H9 (cell line): ENCODE results near the gene PITPNM3. TPM values are rescaled to one million over a fixed set of nuclear protein-coding genes. Genes with fewer than 3 reads are reported as not detected.

Experiments used
- DNase-seq: peaks from one replicate; pipeline ENCODE4 v3.0.0-alpha.2; 2017
- H2AFZ ChIP-seq: one replicate; pipeline ENCODE4 v1.6.1; 2013; ENCODE audit warnings: mild to moderate bottlenecking, low read length, control low read depth, moderate library complexity
- H2AK5ac ChIP-seq: 2 replicates; pipeline ENCODE4 v1.6.1; 2013; ENCODE audit warnings: low read length, control low read depth, mixed read lengths; ENCODE audit not compliant: insufficient read length
- H2BK120ac ChIP-seq: one replicate; pipeline ENCODE4 v1.6.1; 2013; ENCODE audit warnings: low read depth, mild to moderate bottlenecking, low read length, control low read depth, inconsistent platforms; ENCODE audit not compliant: poor library complexity, severe bottlenecking
- H2BK12ac ChIP-seq: 2 replicates; pipeline ENCODE4 v1.6.1; 2013; ENCODE audit warnings: low read length, control low read depth, mixed read lengths, low read depth; ENCODE audit not compliant: insufficient read length
- H2BK15ac ChIP-seq: 2 replicates; pipeline ENCODE4 v1.6.1; 2013; ENCODE audit warnings: low read depth, low read length, control low read depth
- H2BK20ac ChIP-seq: one replicate; pipeline ENCODE4 v1.6.1; 2013; ENCODE audit warnings: low read depth, mild to moderate bottlenecking, low read length, control low read depth, inconsistent platforms; ENCODE audit not compliant: poor library complexity, severe bottlenecking
- H2BK5ac ChIP-seq: 2 replicates; pipeline ENCODE4 v1.6.1; 2013; ENCODE audit warnings: low read length, control low read depth, mixed read lengths; ENCODE audit not compliant: insufficient read length
- H3K14ac ChIP-seq: 2 replicates; pipeline ENCODE4 v1.6.1; 2013; ENCODE audit warnings: low read length, control low read depth; ENCODE audit not compliant: insufficient read depth
- H3K18ac ChIP-seq: 2 replicates; pipeline ENCODE4 v1.6.1; 2013; ENCODE audit warnings: low read depth, mild to moderate bottlenecking, mixed read lengths, low read length, control low read depth; ENCODE audit not compliant: insufficient read length
- H3K23ac ChIP-seq: 2 replicates; pipeline ENCODE4 v1.6.1; 2013; ENCODE audit warnings: low read length, control low read depth, mixed read lengths, low read depth; ENCODE audit not compliant: insufficient read length
- H3K23me2 ChIP-seq: 2 replicates; pipeline ENCODE4 v1.6.1; 2013; ENCODE audit warnings: low read depth, mild to moderate bottlenecking, mixed read lengths, low read length, control low read depth; ENCODE audit not compliant: insufficient read length, poor library complexity, severe bottlenecking
- H3K27ac ChIP-seq: 2 replicates; pipeline ENCODE4 v1.5.1; 2013; ENCODE audit warnings: low read length, control low read depth, mixed read lengths, low read depth; ENCODE audit not compliant: insufficient read length
- H3K27me3 ChIP-seq: 2 replicates; pipeline ENCODE4 v1.6.1; 2013; ENCODE audit warnings: low read length, control low read depth, inconsistent platforms; ENCODE audit not compliant: insufficient read depth
- H3K4ac ChIP-seq: 2 replicates; pipeline ENCODE4 v1.6.1; 2013; ENCODE audit warnings: low read depth, mild to moderate bottlenecking, control low read depth, inconsistent platforms, low read length, moderate library complexity
- H3K4me1 ChIP-seq: 2 replicates; pipeline ENCODE4 v1.6.1; 2013; ENCODE audit warnings: low read length, control low read depth, inconsistent platforms; ENCODE audit not compliant: insufficient read depth
- H3K4me2 ChIP-seq: 2 replicates; pipeline ENCODE4 v1.6.1; 2013; ENCODE audit warnings: low read length, control low read depth, mixed read lengths; ENCODE audit not compliant: insufficient read length, insufficient read depth
- H3K56ac ChIP-seq: 2 replicates; pipeline ENCODE4 v1.6.1; 2013; ENCODE audit warnings: low read depth, mild to moderate bottlenecking, mixed read lengths, low read length, control low read depth; ENCODE audit not compliant: insufficient read length
- H3K79me1 ChIP-seq: 2 replicates; pipeline ENCODE4 v1.6.1; 2013; ENCODE audit warnings: low read depth, mild to moderate bottlenecking, moderate library complexity, low read length, control low read depth, inconsistent platforms; ENCODE audit not compliant: insufficient read depth, poor library complexity, severe bottlenecking
- H3K79me2 ChIP-seq: 2 replicates; pipeline ENCODE4 v1.6.1; 2013; ENCODE audit warnings: low read length, control low read depth, inconsistent platforms; ENCODE audit not compliant: insufficient read depth
- H3K9ac ChIP-seq: 2 replicates; pipeline ENCODE4 v1.6.1; 2013; ENCODE audit warnings: low read length, control low read depth, mixed read lengths; ENCODE audit not compliant: insufficient read length; ENCODE audit errors: extremely low read depth
- H3K9me3 ChIP-seq: one replicate; pipeline ENCODE4 v1.6.1; 2013; ENCODE audit warnings: low read depth, low read length, inconsistent platforms; ENCODE audit not compliant: control insufficient read depth
- H3T11ph ChIP-seq: one replicate; pipeline ENCODE4 v1.6.1; 2013; ENCODE audit warnings: mild to moderate bottlenecking, low read length, control low read depth, inconsistent platforms
- H4K20me1 ChIP-seq: one replicate; pipeline ENCODE4 v1.6.1; 2013; ENCODE audit not compliant: control insufficient read depth, insufficient read length, insufficient read depth
- H4K5ac ChIP-seq: 2 replicates; pipeline ENCODE4 v1.6.1; 2013; ENCODE audit warnings: low read depth, mild to moderate bottlenecking, mixed read lengths, low read length, control low read depth; ENCODE audit not compliant: insufficient read length
- H4K8ac ChIP-seq: replicated peaks from 2 replicates; pipeline ENCODE4 v1.6.1; 2013; ENCODE audit warnings: low read length, control low read depth, mixed read lengths, low read depth; ENCODE audit not compliant: insufficient read length
- H4K91ac ChIP-seq: 2 replicates; pipeline ENCODE4 v1.6.1; 2013; ENCODE audit warnings: low read depth, mild to moderate bottlenecking, moderate library complexity, mixed read lengths, low read length, control low read depth; ENCODE audit not compliant: insufficient read length
- H3K27ac Mint-ChIP-seq, 3 experiments: 2 replicates in 2 of 3; 3 replicates in 1 of 3; pipeline ENCODE4 v1.8.0; 2020 to 2021; ENCODE audit warnings: mixed read lengths in 3 of 3, mild to moderate bottlenecking in 1 of 3, moderate library complexity in 1 of 3
- H3K27me3 Mint-ChIP-seq: 2 replicates; pipeline ENCODE4 v1.8.0; 2021; ENCODE audit warnings: low read depth, mild to moderate bottlenecking, moderate library complexity, mixed read lengths
- H3K36me3 Mint-ChIP-seq, 3 experiments: 2 replicates in 2 of 3; 3 replicates in 1 of 3; pipeline ENCODE4 v1.8.0; 2020 to 2021; ENCODE audit warnings: low read depth in 3 of 3, mixed read lengths in 3 of 3; ENCODE audit not compliant: insufficient read depth in 1 of 3
- H3K4me1 Mint-ChIP-seq, 2 experiments: 2 replicates each; pipeline ENCODE4 v1.8.0; 2020; ENCODE audit warnings: mixed read lengths in 2 of 2
- H3K4me3 Mint-ChIP-seq, 2 experiments: 2 replicates in 1 of 2; 3 replicates in 1 of 2; pipeline ENCODE4 v1.8.0; 2020 to 2021; ENCODE audit warnings: mild to moderate bottlenecking in 2 of 2, mixed read lengths in 2 of 2, moderate library complexity in 1 of 2
- H3K9me3 Mint-ChIP-seq, 2 experiments: 2 replicates in 1 of 2; 3 replicates in 1 of 2; pipeline ENCODE4 v1.8.0; 2020; ENCODE audit warnings: mild to moderate bottlenecking in 2 of 2, mixed read lengths in 2 of 2, moderate library complexity in 1 of 2
- WGBS: extraction: QIAGEN DNeasy Blood & Tissue Kit; methylation state at CpG from one replicate; pipeline ENCODE4 v1.1.7; 2013; ENCODE audit warnings: missing lambda C conversion rate, low lambda C conversion rate, mixed read lengths; ENCODE audit not compliant: insufficient read length; ENCODE audit errors: extremely low coverage; 5-methylcytosine and 5-hydroxymethylcytosine counted together
- total RNA-seq: library from RNA; stranded (reverse); gene quantifications from 2 replicates; pipeline ENCODE4 v1.2.1, GENCODE V29; 2021
- TF ChIP-seq, protein P1 (sequence below): fragments of 200-600 bp; sonication (generic); conservative IDR thresholded peaks from 3 replicates; pipeline ENCODE4 v1.8.0; 2021; ENCODE audit warnings: antibody characterized with exemption, mild to moderate bottlenecking

PITPNM3 gene
- total RNA-seq, 1 experiment from 2014 or later: 3.4 TPM

DNA sequence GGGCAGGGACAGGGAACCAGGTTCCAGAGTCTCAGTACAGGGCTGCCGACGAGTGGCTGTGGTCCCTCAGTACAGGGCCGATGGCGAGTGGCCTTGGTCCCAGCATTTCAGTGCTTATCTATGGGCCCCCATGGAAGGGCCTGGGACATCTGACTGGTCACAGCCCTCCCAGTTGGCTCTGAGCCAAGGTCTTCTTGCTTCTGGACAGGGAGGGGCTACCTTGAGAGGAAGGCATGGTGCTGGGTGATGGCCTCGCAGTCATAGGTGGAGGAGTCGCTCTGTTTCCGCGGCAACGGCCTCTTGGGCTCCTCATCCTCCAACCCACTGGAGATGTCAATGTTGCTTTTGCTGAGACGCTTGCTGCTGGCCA is 79.6 kb downstream of the PITPNM3 start:
- Mint-ChIP-seq H3K27ac (peak overlapping the region in 1 of 3 experiments; percentile 40; a peak in 1 of 7 replicates), H3K4me3 (no peak overlapping the region), H3K36me3 (no peaks in the 10 kb centered on the region; a peak in 1 of 7 replicates), H3K4me1 (peaks cover 25 to 47% of the 10 kb centered on the region in 2 experiments), H3K27me3 (no peaks in the 10 kb centered on the region; the same call in 1 of the 2 replicates), H3K9me3 (no peaks in the 10 kb centered on the region)
- H3K4me2 ChIP-seq: no peak overlapping the region
- no peaks in the 10 kb centered on the region for H3K4me1 ChIP-seq
- H3K14ac ChIP-seq: no peak overlapping the region
- no peak overlapping the region for H4K91ac ChIP-seq
- H4K20me1 ChIP-seq: no peaks in the 10 kb centered on the region
- H3K27me3 ChIP-seq: no peaks in the 10 kb centered on the region
- H4K5ac ChIP-seq: no peak overlapping the region
- no peak overlapping the region for H2AFZ ChIP-seq
- H3K79me1 ChIP-seq: no peaks in the 10 kb centered on the region
- no peak overlapping the region for H4K8ac ChIP-seq
- H3K79me2 ChIP-seq: no peaks in the 10 kb centered on the region
- H3K27ac ChIP-seq: no peak overlapping the region
- H3K23ac ChIP-seq: no peak overlapping the region
- no peaks in the 10 kb centered on the region for H3K9me3 ChIP-seq
- no peak overlapping the region for H2BK5ac ChIP-seq
- WGBS: no CpG with 5 or more reads among the region's 10 CpGs
- no peak overlapping the region for H2AK5ac ChIP-seq
- no peak overlapping the region for H2BK12ac ChIP-seq
- no peaks in the 10 kb centered on the region for H3K23me2 ChIP-seq
- TF ChIP-seq, protein P1, sequence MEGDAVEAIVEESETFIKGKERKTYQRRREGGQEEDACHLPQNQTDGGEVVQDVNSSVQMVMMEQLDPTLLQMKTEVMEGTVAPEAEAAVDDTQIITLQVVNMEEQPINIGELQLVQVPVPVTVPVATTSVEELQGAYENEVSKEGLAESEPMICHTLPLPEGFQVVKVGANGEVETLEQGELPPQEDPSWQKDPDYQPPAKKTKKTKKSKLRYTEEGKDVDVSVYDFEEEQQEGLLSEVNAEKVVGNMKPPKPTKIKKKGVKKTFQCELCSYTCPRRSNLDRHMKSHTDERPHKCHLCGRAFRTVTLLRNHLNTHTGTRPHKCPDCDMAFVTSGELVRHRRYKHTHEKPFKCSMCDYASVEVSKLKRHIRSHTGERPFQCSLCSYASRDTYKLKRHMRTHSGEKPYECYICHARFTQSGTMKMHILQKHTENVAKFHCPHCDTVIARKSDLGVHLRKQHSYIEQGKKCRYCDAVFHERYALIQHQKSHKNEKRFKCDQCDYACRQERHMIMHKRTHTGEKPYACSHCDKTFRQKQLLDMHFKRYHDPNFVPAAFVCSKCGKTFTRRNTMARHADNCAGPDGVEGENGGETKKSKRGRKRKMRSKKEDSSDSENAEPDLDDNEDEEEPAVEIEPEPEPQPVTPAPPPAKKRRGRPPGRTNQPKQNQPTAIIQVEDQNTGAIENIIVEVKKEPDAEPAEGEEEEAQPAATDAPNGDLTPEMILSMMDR: no peak
- H3K56ac ChIP-seq: no peak overlapping the region
- no peak overlapping the region for H3K4ac ChIP-seq
- no peak overlapping the region for H2BK15ac ChIP-seq
- H3T11ph ChIP-seq: no peak overlapping the region
- no peak overlapping the region for H2BK120ac ChIP-seq
- H3K9ac ChIP-seq: no peak overlapping the region
- no peak for DNase-seq
- no peak overlapping the region for H2BK20ac ChIP-seq
- H3K18ac ChIP-seq: no peak overlapping the region
